Activated CD8-positive, alpha-beta memory T cell treated with anti-CD3 and anti-CD28 coated beads for 24 hours (primary cell): Measurements from ENCODE around the gene SASH1.

Experiments used
- DNase-seq: peaks from one replicate; pipeline ENCODE4 v3.0.0-alpha.2; 2020

SASH1 gene

DNA sequence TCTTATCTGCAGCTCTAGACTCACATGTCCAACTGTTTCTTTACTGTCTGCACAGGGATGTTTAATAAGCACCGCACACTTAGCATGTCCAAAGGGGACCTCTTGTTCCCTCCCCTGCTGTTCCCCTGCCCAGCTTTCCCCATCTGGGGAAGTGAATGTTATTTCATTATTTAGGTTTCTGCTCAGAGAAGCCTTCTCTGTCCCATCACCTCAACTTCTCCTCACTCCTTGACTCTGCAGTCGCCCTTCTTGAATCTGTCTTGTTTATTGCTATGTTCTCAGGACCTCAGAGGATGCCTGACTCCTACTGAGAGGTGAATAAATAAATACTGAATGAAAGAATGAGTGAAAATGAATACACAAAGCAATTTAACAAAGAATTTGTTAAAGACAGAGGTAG is 121.0 kb downstream of the SASH1 start:
- no peak for DNase-seq

DNA sequence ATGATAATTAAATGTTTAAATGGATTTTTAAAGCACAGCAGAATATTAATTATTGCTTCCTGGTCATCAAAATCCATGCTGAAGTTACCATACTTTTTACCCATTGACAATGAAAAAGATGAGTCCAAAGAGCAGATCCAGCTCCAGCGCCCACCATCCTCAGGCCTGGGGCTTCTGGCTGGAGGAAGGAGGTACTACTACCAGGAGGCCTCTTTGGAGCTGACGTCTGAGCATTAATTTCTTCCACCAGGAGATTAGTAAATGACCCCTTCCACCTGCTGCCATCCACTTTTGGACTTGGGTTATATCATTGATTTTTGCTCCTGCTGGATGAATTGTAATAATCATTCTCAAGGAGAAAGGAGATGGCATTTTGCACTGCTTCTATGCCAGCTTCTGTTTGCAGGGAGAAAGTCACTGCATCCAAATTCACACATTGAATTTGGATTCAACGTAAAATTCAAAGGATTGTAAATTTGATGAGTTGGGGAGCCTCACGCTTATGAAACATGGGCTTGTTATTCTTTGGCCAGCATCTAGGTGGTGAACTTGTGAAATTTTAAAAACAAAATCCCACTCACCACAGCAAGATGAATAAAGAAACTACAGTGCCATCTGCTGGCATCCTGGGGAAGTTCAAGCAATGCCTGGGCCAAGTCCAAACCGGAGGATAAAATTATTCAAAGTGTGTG is 121.8 kb downstream of the SASH1 start:
- peak; percentile 81 for DNase-seq

DNA sequence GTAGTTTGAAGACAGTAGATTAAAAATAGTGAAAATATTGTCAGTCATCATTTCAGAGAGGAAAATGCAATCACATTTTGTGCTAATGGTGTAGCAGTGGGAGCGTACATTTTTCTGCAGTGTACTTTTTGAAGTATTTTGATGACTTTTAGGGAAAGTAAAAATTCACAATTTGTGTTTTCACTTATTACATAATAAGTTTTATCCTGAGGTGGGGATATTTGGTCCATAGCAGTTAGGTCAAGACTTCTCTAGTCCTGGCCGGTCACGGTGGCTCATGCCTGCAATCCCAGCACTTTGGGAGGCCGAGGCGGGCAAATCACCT is 122.3 kb downstream of the SASH1 start:
- DNase-seq = no peak

DNA sequence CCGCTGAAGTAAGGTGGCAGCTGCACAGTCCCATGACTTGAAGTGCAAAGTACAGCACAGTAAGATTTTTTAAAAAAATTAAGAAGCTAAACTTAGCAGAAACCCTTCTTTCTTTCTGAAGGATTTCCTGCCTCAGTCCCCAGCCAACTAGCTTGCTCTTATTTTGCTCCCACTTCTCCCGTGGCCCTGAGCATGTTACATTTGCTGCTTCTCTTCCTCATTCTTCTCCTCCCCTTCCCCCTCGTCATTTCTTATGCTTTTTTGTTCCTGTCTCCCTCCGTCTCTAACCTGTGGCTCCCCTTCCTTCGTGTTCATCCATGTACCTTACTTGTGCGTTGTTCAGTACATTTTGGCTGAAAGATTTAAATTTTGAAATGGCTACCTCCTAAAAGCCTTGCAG is 123.0 kb downstream of the SASH1 start:
- DNase-seq = no peak

DNA sequence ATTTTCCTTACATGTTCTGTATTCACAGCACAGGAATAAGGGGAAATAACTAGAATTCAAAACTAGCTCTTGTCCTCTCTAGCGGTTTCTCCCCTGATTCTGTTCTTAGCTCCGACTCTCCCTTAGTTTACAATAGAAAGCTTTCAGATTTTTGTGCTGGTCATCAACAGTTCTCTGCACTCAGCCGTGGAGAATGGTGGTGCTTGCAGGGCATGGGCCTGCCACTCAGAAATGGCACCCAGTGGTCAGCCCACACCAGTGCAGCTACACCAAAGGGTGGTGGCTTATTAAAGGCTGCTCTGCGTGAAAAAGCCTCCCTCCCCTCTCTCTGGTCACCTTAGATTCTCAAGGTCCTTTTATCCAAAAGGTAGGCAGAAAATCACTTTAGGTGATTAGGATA is 123.5 kb downstream of the SASH1 start:
- DNase-seq = no peak

DNA sequence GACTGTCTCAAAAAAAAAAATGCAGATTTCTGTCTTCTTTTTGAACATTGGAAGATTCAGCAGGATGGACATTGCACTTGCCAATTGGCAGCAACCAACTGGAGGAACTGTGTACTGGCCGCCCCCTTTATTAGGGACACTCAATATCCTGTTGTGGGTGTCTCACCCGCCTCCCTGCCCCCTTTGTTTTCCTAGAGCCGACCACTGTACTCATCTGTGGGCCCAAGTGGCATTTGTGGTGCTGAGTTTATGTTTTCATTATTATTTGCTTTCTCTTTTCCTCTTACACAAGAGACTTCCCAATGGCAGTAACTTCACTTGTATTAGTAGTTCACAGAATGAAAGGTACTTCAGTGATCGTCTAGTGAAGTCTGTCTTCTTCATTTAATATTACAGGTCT is 125.3 kb downstream of the SASH1 start:
- DNase-seq = no peak

DNA sequence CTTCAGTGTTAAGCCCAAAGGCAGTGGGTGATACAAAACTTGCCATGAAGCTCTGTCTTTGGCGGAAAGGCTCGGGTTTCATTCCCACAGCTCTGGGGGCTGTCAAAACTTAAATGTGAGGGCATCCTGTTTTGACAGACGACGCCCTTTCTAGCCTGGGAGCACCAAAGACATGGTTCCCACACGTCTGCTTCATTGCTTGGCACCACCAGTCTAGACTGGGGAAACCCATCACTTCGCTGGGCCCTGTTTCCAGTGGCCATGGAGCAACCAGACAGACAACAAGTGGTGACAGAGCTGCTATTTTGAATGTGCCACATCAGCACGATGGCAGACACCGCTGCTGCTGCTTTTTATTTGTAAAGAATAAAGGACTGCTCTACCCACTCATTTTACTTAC is 127.5 kb downstream of the SASH1 start:
- DNase-seq = no peak

DNA sequence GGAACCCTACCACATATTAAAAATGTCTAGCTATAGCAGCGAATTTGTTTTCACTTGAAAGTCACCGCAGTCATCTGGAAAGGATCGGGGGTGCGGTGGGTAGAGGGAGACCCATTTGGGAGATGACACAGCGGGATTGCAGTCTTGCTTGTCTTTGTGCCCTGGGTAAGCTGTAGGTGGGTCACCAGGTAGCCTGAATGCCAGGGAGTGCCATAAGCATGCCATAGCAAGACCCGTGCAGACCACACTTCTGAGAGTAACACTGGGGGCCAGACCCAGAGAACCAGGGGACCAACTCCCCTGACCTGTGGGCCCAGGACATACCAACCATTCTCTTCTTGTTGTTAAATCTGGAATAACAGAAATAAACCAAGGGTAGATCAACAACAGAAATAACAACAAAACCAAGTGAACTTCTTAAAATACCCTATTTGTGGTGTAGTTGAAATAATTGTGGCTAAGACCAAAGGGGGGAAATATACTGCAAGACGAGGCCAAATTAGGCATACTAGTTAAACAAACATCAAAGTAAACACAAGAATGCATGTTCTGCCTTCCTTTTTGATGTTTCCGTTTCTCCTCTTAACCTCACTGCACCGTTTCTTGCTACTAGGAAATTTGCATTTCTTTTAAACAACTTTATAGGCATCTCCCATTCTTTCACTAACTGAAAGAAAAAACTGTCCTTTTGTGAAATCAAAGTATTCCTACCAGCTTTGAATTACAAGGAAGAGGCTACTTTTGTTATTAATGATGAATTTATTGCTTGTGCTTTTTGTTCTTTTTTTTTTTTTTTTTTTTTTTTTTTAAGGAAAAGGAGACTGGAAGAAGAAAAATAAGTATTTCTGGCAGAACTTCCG is 128.2 kb downstream of the SASH1 start:
- no peak for DNase-seq

DNA sequence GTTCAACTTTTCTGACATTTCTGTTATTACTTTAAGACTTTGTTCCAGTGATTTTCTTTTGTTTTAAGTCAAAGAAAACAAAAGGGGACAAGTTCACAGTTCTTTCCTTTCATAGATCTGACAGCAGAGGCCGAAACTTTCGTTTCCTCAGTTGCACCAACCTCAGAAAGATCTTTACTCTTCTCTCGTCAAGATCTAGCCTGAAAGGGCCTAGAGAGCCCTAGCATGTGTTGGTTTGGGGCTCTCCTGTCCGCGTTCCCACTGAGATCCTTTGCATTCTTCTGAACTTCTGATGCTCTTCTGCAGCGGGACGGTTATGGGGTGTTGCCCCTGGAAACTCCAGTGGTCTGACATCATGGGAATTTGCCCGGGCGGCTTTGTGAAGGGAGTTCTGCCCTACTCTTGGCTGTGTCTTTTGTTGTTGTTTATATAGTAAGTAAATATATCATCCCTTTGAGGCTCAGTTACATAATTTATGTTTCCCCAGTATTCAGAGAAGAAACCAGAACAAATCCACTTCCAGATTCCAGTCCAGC is 129.1 kb downstream of the SASH1 start:
- no peak for DNase-seq

DNA sequence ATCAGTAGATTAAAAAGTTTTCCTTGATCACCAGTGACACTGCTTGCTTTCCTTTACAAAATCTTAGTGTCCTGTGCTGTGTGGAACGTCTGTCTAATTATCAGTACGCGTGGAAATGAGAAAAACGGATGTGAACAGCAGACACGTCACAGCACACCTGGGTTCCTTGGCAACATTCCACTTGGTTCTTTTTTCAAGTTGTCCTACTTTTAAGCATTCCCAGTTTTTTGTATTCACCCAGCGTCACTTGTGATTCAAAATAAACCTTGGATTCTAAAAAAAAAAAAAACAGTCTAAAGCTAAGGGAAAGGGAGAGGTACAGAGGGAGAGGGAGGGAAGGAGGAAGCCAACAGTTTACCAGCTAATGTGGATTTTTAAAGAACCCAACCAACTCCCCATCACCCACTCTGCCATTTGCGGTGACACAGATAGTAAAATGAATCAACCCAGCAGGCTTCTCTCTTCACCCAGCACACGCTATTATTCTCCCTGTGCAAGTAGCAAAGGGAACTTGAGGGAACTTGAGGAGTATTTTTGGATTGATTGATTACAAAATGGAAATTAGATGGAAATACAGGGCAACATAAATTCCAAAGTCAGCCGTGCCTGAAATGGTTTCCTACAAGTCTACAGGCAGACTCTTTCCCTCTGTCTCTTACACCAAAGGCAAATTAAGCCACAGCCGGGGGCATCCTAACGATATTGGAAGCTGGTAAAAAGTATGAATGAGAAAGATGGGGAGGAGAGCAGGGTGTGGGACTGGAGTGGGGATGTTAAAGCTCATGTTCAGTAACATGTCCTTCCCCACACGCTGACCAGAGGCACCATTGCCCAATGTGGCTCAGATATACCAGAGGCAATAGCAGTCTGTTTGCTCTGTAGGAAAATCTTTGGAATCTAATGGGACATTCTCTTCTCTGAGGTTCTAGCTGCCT is 129.8 kb downstream of the SASH1 start:
- no peak for DNase-seq

DNA sequence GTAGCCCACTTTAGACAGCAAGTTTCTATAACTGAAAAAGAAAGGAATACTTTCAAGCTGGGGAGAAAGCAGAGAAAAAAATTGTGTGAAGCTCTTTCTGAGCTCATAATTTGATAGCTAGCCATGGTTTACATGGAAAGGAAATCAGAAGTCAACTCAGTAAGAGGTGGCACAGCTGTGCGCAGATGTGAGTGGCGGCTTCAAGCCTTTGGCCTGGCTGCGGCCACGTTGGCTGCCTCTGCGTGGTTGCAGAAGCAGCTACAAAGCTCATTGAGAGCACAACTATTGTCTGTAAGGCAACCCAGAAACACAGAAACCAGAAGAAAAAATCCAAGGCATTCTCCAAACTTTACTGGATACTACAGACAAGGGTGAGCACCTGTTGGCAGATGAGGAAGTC is 136.9 kb downstream of the SASH1 start:
- no peak for DNase-seq

DNA sequence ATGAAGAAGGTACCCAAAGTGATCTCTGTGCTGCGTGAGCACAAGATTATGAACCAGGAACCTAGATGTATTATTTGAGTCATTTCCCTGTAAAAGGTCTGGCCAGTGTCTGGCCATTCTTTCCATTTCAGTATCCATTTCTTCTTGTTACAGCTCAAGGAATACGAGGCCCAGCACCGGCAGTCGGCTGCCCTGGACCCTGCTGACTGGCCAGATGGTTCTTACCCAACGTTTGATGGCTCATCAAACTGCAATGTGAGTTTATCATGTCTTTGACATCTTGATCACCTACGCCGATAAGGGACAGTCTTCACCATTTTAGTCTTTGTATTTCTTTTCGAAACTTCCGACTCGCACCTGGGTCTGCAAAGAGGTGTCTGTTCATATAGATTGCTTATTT is 144.8 kb downstream of the SASH1 start:
- DNase-seq = no peak

DNA sequence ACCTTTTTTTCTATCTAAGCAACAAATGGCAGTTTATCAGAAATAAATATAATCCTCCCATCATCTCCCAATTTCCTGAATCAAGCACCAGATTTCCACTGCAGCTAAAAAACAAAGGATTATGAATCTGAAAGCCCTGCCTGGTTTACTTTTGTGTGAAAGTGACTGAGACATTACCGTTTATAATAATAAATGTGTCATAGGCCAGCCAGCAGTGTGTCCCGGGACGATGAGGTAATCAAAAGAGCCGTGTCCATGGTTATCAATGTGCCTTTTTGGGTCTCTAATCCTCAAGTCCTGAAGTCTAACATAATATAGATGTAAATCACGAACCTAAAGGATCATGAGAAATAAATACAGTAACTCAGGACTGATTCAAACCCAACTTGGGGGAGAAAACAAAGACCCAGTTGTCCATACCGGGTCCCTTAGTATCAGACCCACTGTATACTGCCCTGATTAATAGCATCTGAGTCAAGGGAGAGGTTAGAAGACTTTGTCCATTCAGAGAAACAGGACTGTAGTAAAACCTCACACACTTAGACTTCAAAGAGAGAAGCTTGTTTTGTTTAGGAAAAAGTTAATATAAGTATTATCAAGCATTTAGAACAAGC is 149.1 kb downstream of the SASH1 start:
- no peak for DNase-seq

DNA sequence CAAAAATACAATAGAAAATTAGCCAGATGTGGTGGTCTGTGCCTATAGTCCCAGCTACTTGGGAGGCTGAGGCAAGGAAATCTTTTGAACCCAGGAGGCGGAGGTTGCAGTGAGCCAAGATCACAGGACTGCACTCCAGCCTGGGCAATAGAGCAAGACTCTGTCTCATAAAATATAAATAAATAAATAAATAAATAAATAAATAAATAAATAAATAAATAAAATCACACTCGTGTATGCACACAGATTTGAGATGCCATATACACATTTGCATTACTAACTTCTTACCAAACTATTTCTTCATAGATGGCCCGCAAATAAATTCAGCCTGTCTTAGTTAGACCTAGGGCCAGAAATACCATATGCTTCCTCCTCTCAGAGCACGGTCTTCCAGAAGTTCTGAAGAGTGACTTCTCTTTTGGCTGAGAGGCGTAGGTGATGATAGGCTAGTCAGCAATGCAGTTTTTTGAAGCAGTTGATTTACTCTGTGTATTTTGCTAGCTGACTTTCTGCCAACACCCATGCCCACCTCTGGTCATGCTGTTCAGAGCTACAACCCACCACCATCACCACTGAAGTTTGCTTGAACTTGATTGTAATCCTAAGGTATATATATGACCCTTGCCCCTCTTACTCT is 150.1 kb downstream of the SASH1 start:
- no peak for DNase-seq

DNA sequence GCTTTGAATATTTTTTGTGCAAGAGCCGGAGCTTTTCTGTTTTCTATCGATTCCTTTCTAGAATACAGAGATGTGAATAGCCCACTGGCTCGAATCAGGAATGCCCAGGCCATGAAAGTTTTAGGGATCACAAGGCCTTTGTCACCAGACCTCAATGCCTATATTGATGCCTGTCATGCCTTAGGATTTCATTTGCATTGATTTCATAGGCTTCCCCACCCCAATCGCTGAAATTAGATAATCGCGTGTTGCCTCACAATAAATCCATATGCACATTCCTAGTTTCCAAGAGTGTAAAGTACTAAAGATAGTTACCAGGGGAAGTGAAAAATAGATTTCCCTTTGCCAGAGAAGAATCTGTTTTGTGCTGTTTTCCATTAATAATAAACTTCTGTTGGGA is 150.8 kb downstream of the SASH1 start:
- DNase-seq = no peak

DNA sequence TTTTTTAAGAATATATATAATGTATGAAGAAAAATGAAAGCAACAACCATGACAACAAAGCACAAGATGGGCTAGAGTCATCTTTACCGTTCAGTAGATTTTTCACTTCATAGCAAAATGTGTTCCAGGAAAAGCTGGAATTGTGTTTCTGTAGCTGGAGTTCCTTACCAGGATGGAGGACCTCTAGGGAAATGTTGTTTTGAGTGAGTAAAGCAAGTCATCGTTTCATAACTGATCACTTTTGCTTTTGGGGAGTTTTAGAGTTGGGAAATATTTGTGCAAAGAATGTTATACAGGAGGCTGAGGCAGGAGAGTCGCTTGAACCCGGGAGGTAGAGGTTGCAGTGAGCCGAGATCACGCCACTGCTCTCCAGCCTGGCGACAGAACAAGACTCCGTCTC is 151.6 kb downstream of the SASH1 start:
- no peak for DNase-seq

DNA sequence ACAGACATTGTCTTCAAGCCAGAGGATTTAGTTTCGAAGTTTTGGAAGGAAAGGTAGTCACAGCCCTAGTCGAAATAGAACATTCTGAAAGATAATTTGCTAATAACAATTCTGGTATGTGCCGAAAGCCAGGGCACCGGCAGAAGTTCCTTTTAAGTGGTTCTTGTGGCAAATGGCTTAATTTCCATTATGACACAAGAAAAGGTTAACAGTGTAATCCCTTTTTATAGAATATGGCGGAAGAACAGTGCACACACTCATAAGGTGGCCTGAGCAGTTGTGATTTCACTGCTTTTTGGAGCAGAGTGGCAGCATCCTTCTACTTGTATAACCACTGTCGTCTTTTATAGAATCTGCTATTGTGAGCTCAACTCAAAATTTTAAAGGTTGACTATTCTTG is 152.4 kb downstream of the SASH1 start:
- DNase-seq = no peak

DNA sequence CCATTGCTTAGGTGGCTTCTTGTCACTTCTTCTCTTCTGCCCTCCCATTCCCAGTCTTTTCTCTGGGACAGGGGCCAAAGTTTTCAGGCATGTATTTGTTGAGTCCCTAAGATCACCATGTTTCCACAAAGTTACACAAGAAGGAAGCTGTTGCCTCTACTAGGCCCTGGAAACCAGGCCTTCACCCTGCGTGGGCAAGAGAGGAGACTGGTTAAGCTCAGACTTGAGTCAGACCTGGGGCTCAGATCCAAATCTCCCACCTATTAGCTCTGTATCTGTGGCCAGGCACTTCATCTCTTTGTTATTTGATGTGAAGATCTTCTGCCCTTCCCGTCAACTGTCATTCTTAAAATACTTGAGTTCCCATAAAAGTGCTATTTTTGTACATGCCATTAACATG is 154.6 kb downstream of the SASH1 start:
- DNase-seq = no peak

DNA sequence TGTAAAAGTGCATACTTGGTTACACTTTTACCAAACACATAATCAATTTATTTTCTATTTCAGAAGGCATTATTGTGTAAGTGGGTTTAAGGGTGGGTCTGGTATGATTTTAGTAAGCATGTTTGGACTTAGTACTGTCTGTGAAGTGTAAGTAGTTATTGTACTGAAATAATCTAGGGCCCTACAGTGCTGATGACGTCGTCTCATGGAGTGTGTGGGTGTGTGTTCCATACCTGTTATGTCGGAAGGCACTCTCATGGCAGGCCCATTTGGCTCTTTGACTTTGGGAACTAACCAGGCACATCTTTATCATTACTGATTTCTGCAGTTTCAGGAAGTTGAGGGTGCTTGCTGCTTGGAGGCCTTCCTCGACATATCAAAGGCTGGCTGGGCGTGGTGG is 155.1 kb downstream of the SASH1 start:
- no peak for DNase-seq

DNA sequence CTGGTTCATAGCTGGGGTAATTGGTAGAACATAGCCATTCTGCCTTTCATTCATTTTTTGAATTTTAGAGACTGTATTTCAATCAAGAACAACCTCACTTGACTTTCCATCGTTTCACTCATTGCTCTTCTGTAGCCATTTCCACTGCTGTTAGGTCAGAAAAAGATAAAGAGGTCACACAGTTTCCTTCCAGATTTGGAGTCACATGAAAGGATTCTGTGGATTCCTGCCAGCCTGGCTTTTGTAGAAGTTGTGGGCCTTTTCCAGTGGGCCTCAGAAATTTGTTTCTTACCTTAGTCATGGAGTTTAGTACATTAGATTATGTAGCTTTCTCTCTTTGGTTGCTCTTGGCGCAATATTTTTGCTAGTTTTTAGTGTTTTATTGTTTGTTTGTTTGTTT is 157.8 kb downstream of the SASH1 start:
- DNase-seq = no peak

DNA sequence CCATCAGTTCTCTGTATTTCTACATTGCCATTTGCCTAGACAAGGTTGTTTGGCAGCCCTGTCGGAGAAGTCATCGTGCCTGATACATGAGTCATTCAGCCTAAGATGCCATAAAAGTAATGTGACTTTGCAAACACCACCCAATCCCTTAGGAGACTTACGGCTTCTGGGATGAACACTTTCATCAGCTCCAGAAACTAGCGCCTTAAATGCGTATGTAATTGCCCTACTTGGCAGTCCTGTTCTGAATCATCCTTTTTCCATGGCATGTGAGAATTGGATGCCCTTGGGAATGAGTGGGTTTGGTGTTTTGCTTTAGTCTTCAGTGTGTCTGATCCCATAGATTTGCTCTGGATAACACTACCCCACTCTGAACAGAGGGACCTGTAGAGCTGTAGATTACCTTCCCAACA is 158.5 kb downstream of the SASH1 start:
- DNase-seq = no peak

DNA sequence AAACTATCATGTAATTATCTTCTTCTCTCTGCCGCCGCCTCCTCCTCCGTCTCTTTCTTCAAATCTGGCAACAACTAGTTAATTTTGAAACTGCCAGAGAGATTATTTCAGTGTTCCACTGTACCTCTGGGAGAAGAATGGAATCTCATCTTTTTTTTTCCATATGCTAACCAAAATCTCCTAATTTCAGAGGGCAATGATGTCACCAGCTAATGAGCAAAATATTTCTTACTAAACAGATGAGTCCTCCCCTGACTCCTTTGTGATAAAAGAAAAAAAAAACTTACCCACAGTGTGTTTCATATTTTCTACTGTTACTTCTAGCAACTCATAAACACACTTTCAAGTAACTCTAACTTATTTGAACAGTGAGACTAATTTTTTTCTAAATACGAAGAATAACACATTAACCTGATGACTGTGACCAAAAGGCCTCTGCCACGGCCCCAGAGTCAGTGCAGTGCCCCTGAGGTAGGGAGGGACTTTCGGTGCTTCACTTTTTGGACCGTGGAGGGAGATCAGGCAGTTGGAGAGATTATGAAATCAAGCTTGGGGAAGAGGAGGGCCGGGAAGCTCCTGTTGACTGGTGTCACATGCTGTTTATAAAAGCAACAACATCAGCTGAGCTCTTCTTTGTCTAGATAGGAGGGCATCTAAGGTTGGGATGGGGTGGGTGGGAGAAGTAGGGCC is 159.6 kb downstream of the SASH1 start:
- no peak for DNase-seq
